Trophoblast cell (in vitro differentiated cells and primary cell): Measurements from ENCODE around the gene PTPN1.

Source experiments
- DNase-seq, 2 donors: peaks; one replicate each; pipeline ENCODE4 v3.0.0-alpha.2; 2016
- H2AFZ ChIP-seq: 2 replicates; pipeline ENCODE4 v1.6.1; 2013; ENCODE audit warnings: low read length, moderate library complexity, mild to moderate bottlenecking; ENCODE audit not compliant: insufficient read depth, poor library complexity
- H2AK5ac ChIP-seq: 2 replicates; pipeline ENCODE4 v1.6.1; 2013; ENCODE audit warnings: mild to moderate bottlenecking, low read length
- H2BK120ac ChIP-seq: 2 replicates; pipeline ENCODE4 v1.6.1; 2013; ENCODE audit warnings: low read length, mild to moderate bottlenecking, moderate library complexity; ENCODE audit not compliant: insufficient read depth, poor library complexity
- H2BK12ac ChIP-seq: 2 replicates; pipeline ENCODE4 v1.6.1; 2013; ENCODE audit warnings: mild to moderate bottlenecking, low read length, moderate library complexity
- H2BK5ac ChIP-seq: 2 replicates; pipeline ENCODE4 v1.6.1; 2013; ENCODE audit warnings: low read length, low read depth, moderate library complexity, mild to moderate bottlenecking; ENCODE audit not compliant: poor library complexity
- H3K14ac ChIP-seq: 2 replicates; pipeline ENCODE4 v1.6.1; 2013; ENCODE audit warnings: mild to moderate bottlenecking, low read length
- H3K18ac ChIP-seq: 2 replicates; pipeline ENCODE4 v1.6.1; 2013; ENCODE audit warnings: mild to moderate bottlenecking, low read length
- H3K23ac ChIP-seq: 2 replicates; pipeline ENCODE4 v1.6.1; 2013; ENCODE audit warnings: low read length
- H3K27ac ChIP-seq: 2 replicates; pipeline ENCODE4 v1.5.1; 2013; ENCODE audit warnings: low read depth, mild to moderate bottlenecking, inconsistent platforms, low read length, moderate library complexity
- H3K27me3 ChIP-seq: 2 replicates; pipeline ENCODE4 v1.6.1; 2013; ENCODE audit warnings: inconsistent platforms, mild to moderate bottlenecking, low read length, moderate library complexity; ENCODE audit not compliant: insufficient read depth
- H3K36me3 ChIP-seq, 2 experiments: 1 replicate in 1 of 2; 2 replicates in 1 of 2; pipeline ENCODE4 v1.6.1; 2013; ENCODE audit warnings: low read length in 2 of 2, mild to moderate bottlenecking in 2 of 2, moderate library complexity in 1 of 2; ENCODE audit not compliant: insufficient read depth in 2 of 2, control insufficient read depth in 1 of 2
- H3K4ac ChIP-seq: 2 replicates; pipeline ENCODE4 v1.6.1; 2013; ENCODE audit warnings: low read depth, mild to moderate bottlenecking, low read length, moderate library complexity
- H3K4me1 ChIP-seq, 2 experiments: 1 replicate in 1 of 2; 2 replicates in 1 of 2; pipeline ENCODE4 v1.6.1; 2013; ENCODE audit warnings: low read length in 2 of 2, mild to moderate bottlenecking in 2 of 2, moderate library complexity in 1 of 2; ENCODE audit not compliant: insufficient read depth in 2 of 2, control insufficient read depth in 1 of 2
- H3K4me2 ChIP-seq: 2 replicates; pipeline ENCODE4 v1.6.1; 2013; ENCODE audit warnings: inconsistent platforms, mild to moderate bottlenecking, low read length, moderate library complexity
- H3K4me3 ChIP-seq: 2 replicates; pipeline ENCODE4 v1.5.1; 2013; ENCODE audit warnings: mild to moderate bottlenecking, low read depth, low read length, inconsistent platforms
- H3K79me1 ChIP-seq: one replicate; pipeline ENCODE4 v1.6.1; 2013; ENCODE audit warnings: low read length
- H3K79me2 ChIP-seq: 2 replicates; pipeline ENCODE4 v1.6.1; 2013; ENCODE audit warnings: low read length, mild to moderate bottlenecking; ENCODE audit not compliant: control insufficient read depth, insufficient read depth, poor library complexity
- H3K9ac ChIP-seq: 2 replicates; pipeline ENCODE4 v1.6.1; 2013; ENCODE audit warnings: mild to moderate bottlenecking, low read length
- H3K9me3 ChIP-seq: 2 replicates; pipeline ENCODE4 v1.6.1; 2013; ENCODE audit warnings: low read depth, mild to moderate bottlenecking, control low read depth, inconsistent platforms, low read length; ENCODE audit not compliant: insufficient read depth
- H4K12ac ChIP-seq: 2 replicates; pipeline ENCODE4 v1.6.1; 2013; ENCODE audit warnings: low read depth, mild to moderate bottlenecking, low read length, moderate library complexity
- H4K8ac ChIP-seq: 2 replicates; pipeline ENCODE4 v1.6.1; 2013; ENCODE audit warnings: low read depth, mild to moderate bottlenecking, low read length, moderate library complexity
- H4K91ac ChIP-seq: one replicate; pipeline ENCODE4 v1.6.1; 2013; ENCODE audit warnings: low read depth, mild to moderate bottlenecking, low read length, moderate library complexity
- WGBS: extraction: QIAGEN DNeasy Blood & Tissue Kit; methylation state at CpG from one replicate; pipeline ENCODE4 v1.1.7; 2013; ENCODE audit warnings: missing lambda C conversion rate; ENCODE audit not compliant: insufficient read length, insufficient coverage; ENCODE audit errors: extremely low coverage; 5-methylcytosine and 5-hydroxymethylcytosine counted together

Gene PTPN1

DNA sequence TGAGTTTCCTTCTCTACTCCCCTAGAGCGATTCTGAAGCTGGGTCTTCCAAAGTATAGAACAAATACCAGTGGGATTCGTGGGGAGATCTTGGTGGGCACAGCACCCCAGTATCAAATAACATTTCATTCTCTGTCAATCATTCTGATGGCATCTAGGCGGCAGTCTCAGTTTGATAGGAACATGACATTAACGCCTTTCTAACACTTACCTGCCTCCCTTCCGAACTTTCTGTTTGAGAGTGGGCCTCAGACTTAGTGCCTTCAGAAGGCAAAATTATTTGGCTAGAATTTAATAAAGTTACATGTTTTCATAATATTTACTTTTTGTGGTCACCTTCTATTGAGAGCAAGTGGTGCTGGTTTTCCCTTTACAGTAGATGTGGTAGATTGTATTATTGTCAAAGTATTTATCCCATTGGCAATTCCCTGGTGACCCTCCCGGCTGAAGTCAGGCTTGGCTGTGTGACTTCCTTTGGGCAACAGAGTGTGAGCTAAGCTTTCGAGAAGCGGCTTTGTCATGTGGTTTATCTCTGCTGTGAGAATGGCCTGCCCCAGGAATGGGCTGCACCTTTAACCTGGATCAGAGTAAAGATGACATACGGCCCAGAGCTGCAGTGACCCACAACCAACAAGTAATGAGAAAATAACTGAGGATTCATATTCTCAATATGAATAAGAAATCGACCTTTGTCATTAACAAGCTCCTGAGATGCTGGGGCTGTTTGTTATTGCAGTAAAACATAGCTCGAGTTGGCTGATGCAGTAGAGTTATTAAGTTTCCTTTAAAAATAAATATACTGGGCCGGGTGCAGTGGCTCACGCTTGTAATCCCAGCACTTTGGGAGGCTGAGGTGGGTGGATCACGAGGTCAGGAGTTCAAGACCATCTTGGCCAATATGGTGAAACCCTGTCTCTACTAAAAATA, 45.2 kb upstream of the PTPN1 start:
- no peaks in the 10 kb centered on the region for H3K4me1 ChIP-seq
- no peaks in the 10 kb centered on the region for H3K27me3 ChIP-seq
- H4K12ac ChIP-seq: no peak overlapping the region
- H2BK120ac ChIP-seq: no peak overlapping the region
- no peak overlapping the region for H3K27ac ChIP-seq
- H4K8ac ChIP-seq: no peak overlapping the region
- no peak overlapping the region for H2AK5ac ChIP-seq
- no CpG with 5 or more reads among the region's 14 CpGs for WGBS
- H3K9me3 ChIP-seq: no peaks in the 10 kb centered on the region
- H3K9ac ChIP-seq: no peak overlapping the region
- H2BK12ac ChIP-seq: no peak overlapping the region
- H3K4me3 ChIP-seq: no peak overlapping the region
- H3K23ac ChIP-seq: no peak overlapping the region
- H3K4ac ChIP-seq: no peak overlapping the region
- H3K36me3 ChIP-seq: no peaks in the 10 kb centered on the region
- no peak overlapping the region for H3K18ac ChIP-seq
- no peak overlapping the region for H4K91ac ChIP-seq
- no peak overlapping the region for H3K4me2 ChIP-seq
- H3K79me2 ChIP-seq: no peaks in the 10 kb centered on the region
- no peak overlapping the region for H3K14ac ChIP-seq
- peaks cover 2% of the 10 kb centered on the region for H3K79me1 ChIP-seq
- no peak for DNase-seq
- H2AFZ ChIP-seq: no peak overlapping the region
- H2BK5ac ChIP-seq: no peak overlapping the region

DNA sequence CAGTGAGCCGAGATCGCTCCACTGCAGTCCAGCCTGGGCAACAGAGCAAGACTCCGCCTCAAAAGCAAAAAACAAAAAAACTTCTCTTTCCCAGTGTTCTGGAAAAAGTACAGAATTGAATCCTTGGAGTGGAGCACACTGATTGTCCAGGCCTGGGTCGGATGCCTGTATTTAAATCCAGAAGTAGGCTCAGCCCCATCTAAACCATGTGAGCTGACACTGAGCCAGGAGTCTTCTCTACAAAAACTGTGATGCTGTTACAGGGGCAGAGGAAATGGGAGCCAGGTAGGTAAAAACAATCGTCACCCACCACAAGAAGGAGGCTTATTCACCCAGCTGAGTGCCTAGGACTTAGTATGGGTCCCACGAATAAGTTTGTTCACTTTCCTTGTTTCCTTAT, 43.0 kb upstream of the PTPN1 start:
- Histone ChIP-seq H3K14ac (no peak overlapping the region), H3K18ac (no peak overlapping the region)
- no CpG with 5 or more reads among the region's 6 CpGs for WGBS

DNA sequence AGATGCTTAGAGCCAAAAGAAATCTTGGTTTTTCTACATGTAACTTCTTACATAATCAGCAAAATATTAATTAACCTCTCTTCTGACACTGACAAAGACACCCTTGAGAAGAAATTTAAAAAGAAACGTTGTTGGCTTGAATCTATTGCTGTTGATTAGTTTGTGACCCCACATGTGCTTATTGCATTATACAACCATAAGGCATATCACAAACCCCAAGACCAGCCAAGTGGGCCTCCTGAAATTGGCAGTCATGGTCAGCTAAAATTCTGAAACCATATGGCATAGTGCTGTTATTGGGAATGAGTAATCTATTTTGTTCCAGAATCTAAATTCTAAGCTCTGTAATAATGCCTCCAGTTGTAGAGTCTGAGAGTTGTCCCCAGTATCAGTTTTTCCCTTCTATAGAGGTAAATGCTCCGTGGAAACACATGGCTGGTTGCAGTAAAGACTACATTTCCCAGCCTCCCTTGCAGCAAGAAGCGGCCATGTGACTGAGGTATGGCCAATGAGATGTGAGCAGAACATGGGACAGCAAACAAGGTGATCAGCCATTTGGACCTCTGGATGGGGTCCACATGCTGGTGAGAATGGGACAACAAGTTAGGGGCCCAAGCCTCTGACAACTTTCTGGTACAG, 42.3 kb upstream of the PTPN1 start:
- Histone ChIP-seq H2BK5ac (no peak overlapping the region), H2BK120ac (no peak overlapping the region), H3K23ac (no peak overlapping the region), H3K27ac (no peak overlapping the region), H4K12ac (no peak overlapping the region), H2BK12ac (no peak overlapping the region), H3K4me1 (no peaks in the 10 kb centered on the region), H3K4me2 (no peak overlapping the region), H3K79me2 (no peaks in the 10 kb centered on the region), H3K4ac (no peak overlapping the region), H2AFZ (no peak overlapping the region), H2AK5ac (no peak overlapping the region), H4K8ac (no peak overlapping the region), H3K9ac (no peak overlapping the region), H3K4me3 (no peak overlapping the region), H3K27me3 (no peaks in the 10 kb centered on the region), H4K91ac (no peak overlapping the region), H3K79me1 (no peaks in the 10 kb centered on the region), H3K36me3 (no peaks in the 10 kb centered on the region), H3K18ac (no peak overlapping the region), H3K14ac (no peak overlapping the region), H3K9me3 (no peaks in the 10 kb centered on the region)
- WGBS: no CpG with 5 or more reads among the region's 3 CpGs
- DNase-seq: peak; percentile 30 to 65

More for the DNA sequence above, 43.0 kb upstream of the PTPN1 start:
- Histone ChIP-seq H4K12ac (no peak overlapping the region), H3K9me3 (no peaks in the 10 kb centered on the region), H3K9ac (no peak overlapping the region), H3K4me2 (no peak overlapping the region), H4K91ac (no peak overlapping the region), H2BK12ac (no peak overlapping the region), H2AFZ (no peak overlapping the region), H3K4me3 (no peak overlapping the region), H2BK5ac (no peak overlapping the region), H4K8ac (no peak overlapping the region), H3K27me3 (no peaks in the 10 kb centered on the region), H3K4me1 (no peaks in the 10 kb centered on the region), H3K79me2 (no peaks in the 10 kb centered on the region), H2AK5ac (no peak overlapping the region), H3K36me3 (no peaks in the 10 kb centered on the region), H2BK120ac (no peak overlapping the region), H3K4ac (no peak overlapping the region), H3K27ac (no peak overlapping the region), H3K23ac (no peak overlapping the region), H3K79me1 (no peaks in the 10 kb centered on the region)
- no peak for DNase-seq

DNA sequence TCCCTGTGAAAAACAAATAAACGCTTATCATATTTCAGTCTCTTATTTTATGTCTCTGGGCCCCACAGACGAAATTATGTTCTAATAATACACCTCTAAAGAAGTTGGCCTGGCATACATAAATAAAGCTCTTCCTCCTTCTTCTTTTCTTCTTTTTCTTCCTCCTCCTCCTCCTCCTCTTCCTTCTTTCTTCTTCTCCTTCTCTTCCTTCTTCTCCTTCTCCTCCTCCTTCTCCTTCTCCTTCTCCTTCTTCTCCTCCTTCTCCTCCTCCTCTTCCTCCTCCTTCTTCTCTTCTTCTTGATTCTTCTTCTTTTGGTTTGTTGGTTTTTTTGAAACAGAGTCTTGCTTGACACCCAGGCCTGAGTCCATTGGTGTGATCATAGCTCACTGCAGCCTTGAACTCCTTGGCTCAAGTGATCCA, 41.8 kb upstream of the PTPN1 start:
- no peak overlapping the region for H3K4me3 ChIP-seq
- H3K27me3 ChIP-seq: no peaks in the 10 kb centered on the region
- H3K36me3 ChIP-seq: no peaks in the 10 kb centered on the region
- no peak overlapping the region for H3K4ac ChIP-seq
- DNase-seq: no peak
- no peak overlapping the region for H3K23ac ChIP-seq
- no peak overlapping the region for H3K18ac ChIP-seq
- no peak overlapping the region for H2BK120ac ChIP-seq
- H4K12ac ChIP-seq: no peak overlapping the region
- no peak overlapping the region for H3K27ac ChIP-seq
- no peak overlapping the region for H2AK5ac ChIP-seq
- H4K91ac ChIP-seq: no peak overlapping the region
- H3K79me2 ChIP-seq: no peaks in the 10 kb centered on the region
- no peak overlapping the region for H2BK12ac ChIP-seq
- H3K9ac ChIP-seq: no peak overlapping the region
- WGBS: no CpG with 5 or more reads among the region's 2 CpGs
- no peak overlapping the region for H3K4me2 ChIP-seq
- H2AFZ ChIP-seq: no peak overlapping the region
- H3K14ac ChIP-seq: no peak overlapping the region
- no peak overlapping the region for H4K8ac ChIP-seq
- no peaks in the 10 kb centered on the region for H3K4me1 ChIP-seq
- H3K9me3 ChIP-seq: no peaks in the 10 kb centered on the region
- H2BK5ac ChIP-seq: no peak overlapping the region
- no peaks in the 10 kb centered on the region for H3K79me1 ChIP-seq
